ENCODE results near the gene OGA. TPM values are rescaled to one million over a fixed set of nuclear protein-coding genes. Genes with fewer than 3 reads are reported as not detected.

Gene OGA
- total and polyA plus RNA-seq, 2 donors (not counting 1 experiment from before 2014, with no cell fraction given), result 128 to 418 TPM

GRCh38 chr10:101781984-101782810, 36.0 kb downstream of the OGA start:
- Histone ChIP-seq H3K36me3 (replicated peaks in 1 of 2; ENCODE audit: control extremely low read depth in 1 of 2, control insufficient read depth in 1 of 2, extremely low read depth in 1 of 2, insufficient read depth in 2 of 2, low read length in 1 of 2) (peaks cover 0 to 28% of the 10 kb centered on the region in 2 experiments), H4K20me1 (ENCODE audit: control insufficient read depth, insufficient read depth, low read length, poor library complexity, severe bottlenecking) (peaks cover 62% of the 10 kb centered on the region), H3K4me1 (ENCODE audit: control insufficient read depth in 2 of 2, insufficient read depth in 2 of 2, low read length in 2 of 2) (peaks cover 34 to 57% of the 10 kb centered on the region in 2 donors)

More at GRCh38 chr10:101781984-101782810, 36.0 kb downstream of the OGA start:
- DNase-seq (peak; percentile 25), ATAC-seq (ENCODE audit: low read depth) (no peak)
- ChIA-PET CTCF (interaction anchor here (0.6 to 5.0 kb wide), 12 partner anchors 10 to 568 kb away, joined by 3 to 48 read pairs (median 13); partner anchors contain the start of gene OGA), POLR2A (no interaction called here)
- Mint-ChIP-seq H3K9me3 (ENCODE audit: insufficient read depth) (no peaks in the 10 kb centered on the region), H3K27ac (peak overlapping the region; percentile 50), H3K27me3 (peaks cover 15% of the 10 kb centered on the region), H3K4me1 (peaks cover 63% of the 10 kb centered on the region), H3K4me3 (peak overlapping the region; percentile 99)
- peaks cover 24% of the 10 kb centered on the region for H3K79me2 ChIP-seq (ENCODE audit: control insufficient read depth, insufficient read depth, low read length)
- peak overlapping the region; percentile 71 for H3K9ac ChIP-seq (ENCODE audit: low read length)
- H3K4me3 ChIP-seq (ENCODE audit: control extremely low read depth in 1 of 5, extremely low read depth in 1 of 5, insufficient read depth in 1 of 5, low read depth in 2 of 5, low read length in 4 of 5), result peak overlapping the region in 4 of 5 experiments; percentile 65 to 73 (median 68)
- H3K4me2 ChIP-seq (replicated peaks; ENCODE audit: low read depth, low read length, poor library complexity, severe bottlenecking), result peak overlapping the region; percentile 95
- 68% methylated on average over 9 of the region's 17 CpGs for WGBS (ENCODE audit: insufficient coverage)
- TF ChIP-seq EZH2 (IDR thresholded peaks at IDR 0.05; ENCODE audit: borderline replicate concordance, insufficient read depth, low read depth, low read length, poor library complexity, severe bottlenecking) (no peak), CTCF (IDR thresholded peaks at IDR 0.05) (no peak)
- H2AFZ ChIP-seq (ENCODE audit: insufficient read depth, low read depth, low read length, poor library complexity, severe bottlenecking), result peak overlapping the region; percentile 86
- intact Hi-C loops (cut with micrococcal nuclease), result loop anchor here (2.0 to 5.0 kb wide), 4 partner anchors 13 to 195 kb away; partner anchors contain the start of genes DPCD, FBXW4 and POLL
- peaks cover 0 to 25% (median 11%) of the 10 kb centered on the region in 4 experiments for H3K27me3 ChIP-seq (replicated peaks in 1 of 4; ENCODE audit: control extremely low read depth in 1 of 4, control insufficient read depth in 3 of 4, insufficient read depth in 4 of 4, low read length in 3 of 4)
- no peak overlapping the region for H3K27ac ChIP-seq (ENCODE audit: low read length in 2 of 2)
- peaks cover 0 to 12% (median 0%) of the 10 kb centered on the region in 3 donors for H3K9me3 ChIP-seq (ENCODE audit: control extremely low read depth in 1 of 3, control insufficient read depth in 2 of 3, insufficient read depth in 1 of 3, low read length in 2 of 3)

Measured in B cell (primary cell).